Measurements from ENCODE around the gene RARB.

RARB gene

DNA sequence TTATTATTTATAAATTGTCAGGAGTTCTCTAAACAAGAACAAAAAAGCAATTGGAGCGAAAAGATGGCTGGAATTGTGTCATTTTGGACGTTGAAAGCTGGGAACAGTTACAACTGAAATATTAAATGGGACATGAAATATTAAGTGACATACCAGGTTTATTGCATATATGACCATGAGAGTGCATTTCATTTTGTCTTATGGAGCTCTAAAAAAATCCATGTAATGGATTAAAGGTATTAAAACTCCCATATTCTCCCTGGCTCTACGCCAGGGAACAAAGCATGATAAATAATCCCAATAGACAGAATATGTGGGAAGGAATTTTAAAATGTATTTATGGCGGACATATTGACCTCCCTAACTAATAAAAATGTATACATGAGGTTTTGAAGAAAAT, 17.7 kb downstream of the RARB start:
- H3K4me3 ChIP-seq (ENCODE audit: low read depth, low read length): no peak overlapping the region
- TF ChIP-seq, protein P1, sequence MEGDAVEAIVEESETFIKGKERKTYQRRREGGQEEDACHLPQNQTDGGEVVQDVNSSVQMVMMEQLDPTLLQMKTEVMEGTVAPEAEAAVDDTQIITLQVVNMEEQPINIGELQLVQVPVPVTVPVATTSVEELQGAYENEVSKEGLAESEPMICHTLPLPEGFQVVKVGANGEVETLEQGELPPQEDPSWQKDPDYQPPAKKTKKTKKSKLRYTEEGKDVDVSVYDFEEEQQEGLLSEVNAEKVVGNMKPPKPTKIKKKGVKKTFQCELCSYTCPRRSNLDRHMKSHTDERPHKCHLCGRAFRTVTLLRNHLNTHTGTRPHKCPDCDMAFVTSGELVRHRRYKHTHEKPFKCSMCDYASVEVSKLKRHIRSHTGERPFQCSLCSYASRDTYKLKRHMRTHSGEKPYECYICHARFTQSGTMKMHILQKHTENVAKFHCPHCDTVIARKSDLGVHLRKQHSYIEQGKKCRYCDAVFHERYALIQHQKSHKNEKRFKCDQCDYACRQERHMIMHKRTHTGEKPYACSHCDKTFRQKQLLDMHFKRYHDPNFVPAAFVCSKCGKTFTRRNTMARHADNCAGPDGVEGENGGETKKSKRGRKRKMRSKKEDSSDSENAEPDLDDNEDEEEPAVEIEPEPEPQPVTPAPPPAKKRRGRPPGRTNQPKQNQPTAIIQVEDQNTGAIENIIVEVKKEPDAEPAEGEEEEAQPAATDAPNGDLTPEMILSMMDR (IDR thresholded peaks at IDR 0.05; ENCODE audit: borderline replicate concordance, insufficient read depth, low read depth, low read length): no peak

DNA sequence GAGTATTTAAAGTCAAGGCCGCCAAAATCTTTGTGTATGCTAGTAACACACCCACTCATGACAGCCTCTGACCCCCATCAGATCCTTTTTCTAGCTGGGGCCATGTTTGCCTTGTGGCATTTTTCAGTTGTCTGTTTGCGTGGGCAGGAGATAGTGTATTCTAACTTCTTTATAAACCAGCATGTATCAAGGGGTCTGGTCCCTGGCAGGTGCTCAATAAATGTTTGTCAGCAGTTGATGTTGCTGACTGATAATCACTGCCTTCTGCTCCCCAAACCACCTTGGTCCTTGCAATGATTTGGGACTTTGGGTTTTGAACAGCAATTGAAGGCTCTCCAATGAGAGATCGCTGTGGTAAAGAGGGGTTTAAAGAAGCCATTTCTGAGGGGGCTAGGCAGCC, 19.2 kb downstream of the RARB start:
- H3K4me3 ChIP-seq (ENCODE audit: low read depth, low read length): no peak overlapping the region
- TF ChIP-seq, protein P1 (IDR thresholded peaks at IDR 0.05; ENCODE audit: borderline replicate concordance, insufficient read depth, low read depth, low read length): no peak

DNA sequence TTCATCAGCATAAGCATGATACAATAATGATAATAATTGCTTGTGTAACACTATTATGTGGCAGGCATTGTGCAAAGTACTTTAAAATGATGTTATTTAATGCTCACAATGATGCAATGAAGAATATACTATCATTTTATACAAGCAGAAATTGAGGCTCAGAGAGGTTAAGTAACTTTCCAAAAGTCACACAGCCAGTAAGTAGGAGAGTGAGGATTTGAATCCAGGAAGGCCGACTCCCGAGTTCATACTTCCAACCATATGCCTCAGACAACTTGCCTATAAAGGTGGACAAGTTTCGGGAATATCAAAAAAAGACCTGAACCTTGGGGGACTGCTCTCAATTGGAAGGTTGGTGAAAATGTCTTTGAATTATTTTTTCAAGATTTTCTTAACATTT, 19.9 kb downstream of the RARB start:
- H3K4me3 ChIP-seq (ENCODE audit: low read depth, low read length): no peak overlapping the region
- TF ChIP-seq, protein P1 (IDR thresholded peaks at IDR 0.05; ENCODE audit: borderline replicate concordance, insufficient read depth, low read depth, low read length): no peak

- H3K4me3 ChIP-seq (ENCODE audit: low read depth, low read length): no peak overlapping the region
- TF ChIP-seq, protein P1 (IDR thresholded peaks at IDR 0.05; ENCODE audit: borderline replicate concordance, insufficient read depth, low read depth, low read length): no peak
Observed at GRCh38 chr3:25448750-25449692, 21.0 kb downstream of the RARB start.

DNA sequence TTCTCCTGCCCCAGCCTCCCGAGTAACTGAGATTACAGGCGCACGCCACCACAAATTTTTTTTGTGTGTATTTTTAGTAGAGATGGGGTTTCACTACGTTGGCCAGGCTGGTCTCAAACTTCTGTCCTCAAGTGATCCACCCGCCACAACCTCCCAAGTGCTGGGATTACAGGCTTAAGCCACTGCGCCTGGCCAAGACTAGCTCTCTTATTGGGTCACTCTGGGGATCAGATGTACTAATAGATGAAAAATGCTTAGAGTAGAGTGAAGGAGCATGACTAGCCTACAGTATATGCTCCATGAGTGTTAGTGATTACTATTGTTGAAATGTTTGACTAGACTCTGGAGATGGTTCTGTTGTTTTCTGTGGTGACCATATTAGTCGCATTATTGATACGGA, 21.8 kb downstream of the RARB start:
- no peak overlapping the region for H3K4me3 ChIP-seq (ENCODE audit: low read depth, low read length)
- TF ChIP-seq, protein P1 (IDR thresholded peaks at IDR 0.05; ENCODE audit: borderline replicate concordance, insufficient read depth, low read depth, low read length): no peak

DNA sequence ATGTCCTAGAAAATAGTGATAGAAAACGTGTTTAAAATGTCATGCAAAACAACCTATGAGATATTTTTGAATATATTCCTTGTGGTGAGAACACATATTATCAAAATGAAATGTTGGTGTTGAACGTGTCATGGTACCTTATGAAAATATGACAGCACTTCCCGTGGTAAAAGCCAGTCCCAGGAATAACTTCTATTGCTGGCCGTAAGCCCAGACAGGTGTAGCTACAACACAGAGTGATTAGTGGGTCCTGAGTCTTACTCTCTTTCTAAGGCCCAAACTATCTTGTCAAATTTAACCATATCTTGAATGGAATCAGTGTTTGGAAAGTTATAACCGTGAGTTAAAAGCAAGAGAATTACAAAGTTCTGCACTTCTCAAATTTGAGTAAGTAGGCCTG, 24.1 kb downstream of the RARB start:
- no peak overlapping the region for H3K4me3 ChIP-seq (ENCODE audit: low read depth, low read length)
- TF ChIP-seq, protein P1 (IDR thresholded peaks at IDR 0.05; ENCODE audit: borderline replicate concordance, insufficient read depth, low read depth, low read length): no peak

DNA sequence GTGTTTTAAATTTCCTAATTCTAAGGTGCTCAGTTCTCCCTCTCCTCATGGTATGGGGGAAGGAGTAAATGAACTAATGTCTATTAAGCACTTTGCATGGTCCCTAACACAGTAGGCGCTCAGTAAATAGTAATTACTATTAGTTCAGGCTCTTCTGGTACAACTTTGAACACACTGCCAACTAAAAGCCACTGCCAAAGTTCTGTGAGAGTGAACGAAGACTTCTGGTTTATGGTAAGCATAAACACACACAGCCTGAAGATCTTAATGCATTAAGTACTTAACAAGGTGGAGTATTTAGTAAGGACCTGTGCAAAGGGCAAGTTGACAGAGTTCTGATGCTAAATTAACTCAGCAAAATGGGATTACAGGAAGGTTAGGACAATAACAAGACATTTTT, 24.7 kb downstream of the RARB start:
- H3K4me3 ChIP-seq (ENCODE audit: low read depth, low read length): no peak overlapping the region
- TF ChIP-seq, protein P1 (IDR thresholded peaks at IDR 0.05; ENCODE audit: borderline replicate concordance, insufficient read depth, low read depth, low read length): no peak

All from GM12875 (cell line).